ENCODE measurements around the gene SHF. TPM values are rescaled to one million over a fixed set of nuclear protein-coding genes. Genes with fewer than 3 reads are reported as not detected.

SHF gene
- total and polyA plus RNA-seq, 2 donors (not counting 3 experiments of a cell fraction or from before 2014, with no cell fraction given): 2.8 to 5.2 TPM

- dilution Hi-C loops (cut with MboI; ENCODE audit: extremely low pct_ligation_motif_present, low sequenced_read_pairs): no loop called here
- Histone ChIP-seq H3K4me2 (ENCODE audit: insufficient read depth, low read length) (no peak overlapping the region), H2AFZ (ENCODE audit: low read depth, low read length) (no peak overlapping the region), H3K36me3 (ENCODE audit: control insufficient read depth in 2 of 2, extremely low read depth in 1 of 2, insufficient read depth in 2 of 2, low read length in 2 of 2) (no peaks in the 10 kb centered on the region), H3K9me3 (replicated peaks; ENCODE audit: control insufficient read depth, insufficient read depth, low read length) (no peaks in the 10 kb centered on the region), H3K9me1 (replicated peaks; ENCODE audit: control insufficient read depth, extremely low read depth, insufficient read depth, low read length) (no peaks in the 10 kb centered on the region), H3K9ac (replicated peaks; ENCODE audit: extremely low read depth, insufficient read depth, low read length) (no peak overlapping the region), H3K4me1 (ENCODE audit: control insufficient read depth, extremely low read depth, insufficient read depth, low read length) (peaks cover 2% of the 10 kb centered on the region), H3K27ac (ENCODE audit: insufficient read depth, low read depth, low read length) (no peak overlapping the region), H3K27me3 (ENCODE audit: control insufficient read depth in 2 of 2, insufficient read depth in 2 of 2, low read length in 2 of 2) (no peaks in the 10 kb centered on the region), H4K20me1 (replicated peaks; ENCODE audit: control insufficient read depth, extremely low read depth, insufficient read depth, low read length) (no peaks in the 10 kb centered on the region), H3K4me3 (replicated peaks in 1 of 3; ENCODE audit: insufficient read depth in 1 of 3, low read depth in 1 of 3, low read length in 3 of 3) (no peak overlapping the region), H3K79me2 (ENCODE audit: control insufficient read depth, insufficient read depth, low read length) (no peaks in the 10 kb centered on the region)
- intact Hi-C loops (cut with micrococcal nuclease): no loop called here
- no TSS peak for BruUV-seq (replicated peaks)
- TF ChIP-seq JUN (IDR thresholded peaks at IDR 0.05; ENCODE audit: borderline replicate concordance, insufficient read depth, insufficient read length, low read depth) (no peak), CTCF (IDR thresholded peaks at IDR 0.05; ENCODE audit: extremely low read depth in 1 of 2, insufficient read depth in 1 of 2, low read depth in 1 of 2, low read length in 2 of 2) (no peak), MAX (IDR thresholded peaks at IDR 0.05; ENCODE audit: insufficient read depth, insufficient read length) (no peak), POLR2A (IDR thresholded peaks at IDR 0.05; ENCODE audit: low read depth, low read length) (no peak), EZH2 (IDR thresholded peaks at IDR 0.05; ENCODE audit: borderline replicate concordance, low read depth, low read length, severe bottlenecking) (no peak), FOS (IDR thresholded peaks at IDR 0.05; ENCODE audit: borderline replicate concordance, insufficient read depth, low read length) (no peak), MYC (IDR thresholded peaks at IDR 0.05; ENCODE audit: low read depth, low read length) (no peak), GATA2 (IDR thresholded peaks at IDR 0.05; ENCODE audit: insufficient read depth, insufficient read length, low read depth, low read length) (no peak), POLR2AphosphoS5 (IDR thresholded peaks at IDR 0.05; ENCODE audit: insufficient read depth, low read depth, low read length) (no peak)
- DNase-seq (ENCODE audit: low read depth, low spot score) (no peak), FAIRE-seq (no peak)
- POLR2A ChIA-PET: no interaction called here
- CTCF ChIA-PET: no interaction called here
Measured at GRCh38 chr15:45151998-45152828, 35.6 kb downstream of the SHF start.

All from endothelial cell of umbilical vein (primary cell).